H9 (cell line): ENCODE data around the gene JMJD7. TPM values are rescaled to one million over a fixed set of nuclear protein-coding genes. Genes with fewer than 3 reads are reported as not detected.

ENCODE experiments used
- DNase-seq: peaks from one replicate; pipeline ENCODE4 v3.0.0-alpha.2; 2017
- H2AFZ ChIP-seq: one replicate; pipeline ENCODE4 v1.6.1; 2013; ENCODE audit warnings: mild to moderate bottlenecking, low read length, control low read depth, moderate library complexity
- H2AK5ac ChIP-seq: 2 replicates; pipeline ENCODE4 v1.6.1; 2013; ENCODE audit warnings: low read length, control low read depth, mixed read lengths; ENCODE audit not compliant: insufficient read length
- H2BK120ac ChIP-seq: one replicate; pipeline ENCODE4 v1.6.1; 2013; ENCODE audit warnings: low read depth, mild to moderate bottlenecking, low read length, control low read depth, inconsistent platforms; ENCODE audit not compliant: poor library complexity, severe bottlenecking
- H2BK12ac ChIP-seq: 2 replicates; pipeline ENCODE4 v1.6.1; 2013; ENCODE audit warnings: low read length, control low read depth, mixed read lengths, low read depth; ENCODE audit not compliant: insufficient read length
- H2BK15ac ChIP-seq: 2 replicates; pipeline ENCODE4 v1.6.1; 2013; ENCODE audit warnings: low read depth, low read length, control low read depth
- H2BK20ac ChIP-seq: one replicate; pipeline ENCODE4 v1.6.1; 2013; ENCODE audit warnings: low read depth, mild to moderate bottlenecking, low read length, control low read depth, inconsistent platforms; ENCODE audit not compliant: poor library complexity, severe bottlenecking
- H2BK5ac ChIP-seq: 2 replicates; pipeline ENCODE4 v1.6.1; 2013; ENCODE audit warnings: low read length, control low read depth, mixed read lengths; ENCODE audit not compliant: insufficient read length
- H3K14ac ChIP-seq: 2 replicates; pipeline ENCODE4 v1.6.1; 2013; ENCODE audit warnings: low read length, control low read depth; ENCODE audit not compliant: insufficient read depth
- H3K18ac ChIP-seq: 2 replicates; pipeline ENCODE4 v1.6.1; 2013; ENCODE audit warnings: low read depth, mild to moderate bottlenecking, mixed read lengths, low read length, control low read depth; ENCODE audit not compliant: insufficient read length
- H3K23ac ChIP-seq: 2 replicates; pipeline ENCODE4 v1.6.1; 2013; ENCODE audit warnings: low read length, control low read depth, mixed read lengths, low read depth; ENCODE audit not compliant: insufficient read length
- H3K23me2 ChIP-seq: 2 replicates; pipeline ENCODE4 v1.6.1; 2013; ENCODE audit warnings: low read depth, mild to moderate bottlenecking, mixed read lengths, low read length, control low read depth; ENCODE audit not compliant: insufficient read length, poor library complexity, severe bottlenecking
- H3K27ac ChIP-seq: 2 replicates; pipeline ENCODE4 v1.5.1; 2013; ENCODE audit warnings: low read length, control low read depth, mixed read lengths, low read depth; ENCODE audit not compliant: insufficient read length
- H3K27me3 ChIP-seq: 2 replicates; pipeline ENCODE4 v1.6.1; 2013; ENCODE audit warnings: low read length, control low read depth, inconsistent platforms; ENCODE audit not compliant: insufficient read depth
- H3K4ac ChIP-seq: 2 replicates; pipeline ENCODE4 v1.6.1; 2013; ENCODE audit warnings: low read depth, mild to moderate bottlenecking, control low read depth, inconsistent platforms, low read length, moderate library complexity
- H3K4me1 ChIP-seq: 2 replicates; pipeline ENCODE4 v1.6.1; 2013; ENCODE audit warnings: low read length, control low read depth, inconsistent platforms; ENCODE audit not compliant: insufficient read depth
- H3K4me2 ChIP-seq: 2 replicates; pipeline ENCODE4 v1.6.1; 2013; ENCODE audit warnings: low read length, control low read depth, mixed read lengths; ENCODE audit not compliant: insufficient read length, insufficient read depth
- H3K56ac ChIP-seq: 2 replicates; pipeline ENCODE4 v1.6.1; 2013; ENCODE audit warnings: low read depth, mild to moderate bottlenecking, mixed read lengths, low read length, control low read depth; ENCODE audit not compliant: insufficient read length
- H3K79me1 ChIP-seq: 2 replicates; pipeline ENCODE4 v1.6.1; 2013; ENCODE audit warnings: low read depth, mild to moderate bottlenecking, moderate library complexity, low read length, control low read depth, inconsistent platforms; ENCODE audit not compliant: insufficient read depth, poor library complexity, severe bottlenecking
- H3K79me2 ChIP-seq: 2 replicates; pipeline ENCODE4 v1.6.1; 2013; ENCODE audit warnings: low read length, control low read depth, inconsistent platforms; ENCODE audit not compliant: insufficient read depth
- H3K9ac ChIP-seq: 2 replicates; pipeline ENCODE4 v1.6.1; 2013; ENCODE audit warnings: low read length, control low read depth, mixed read lengths; ENCODE audit not compliant: insufficient read length; ENCODE audit errors: extremely low read depth
- H3K9me3 ChIP-seq: one replicate; pipeline ENCODE4 v1.6.1; 2013; ENCODE audit warnings: low read depth, low read length, inconsistent platforms; ENCODE audit not compliant: control insufficient read depth
- H3T11ph ChIP-seq: one replicate; pipeline ENCODE4 v1.6.1; 2013; ENCODE audit warnings: mild to moderate bottlenecking, low read length, control low read depth, inconsistent platforms
- H4K20me1 ChIP-seq: one replicate; pipeline ENCODE4 v1.6.1; 2013; ENCODE audit not compliant: control insufficient read depth, insufficient read length, insufficient read depth
- H4K5ac ChIP-seq: 2 replicates; pipeline ENCODE4 v1.6.1; 2013; ENCODE audit warnings: low read depth, mild to moderate bottlenecking, mixed read lengths, low read length, control low read depth; ENCODE audit not compliant: insufficient read length
- H4K8ac ChIP-seq: replicated peaks from 2 replicates; pipeline ENCODE4 v1.6.1; 2013; ENCODE audit warnings: low read length, control low read depth, mixed read lengths, low read depth; ENCODE audit not compliant: insufficient read length
- H4K91ac ChIP-seq: 2 replicates; pipeline ENCODE4 v1.6.1; 2013; ENCODE audit warnings: low read depth, mild to moderate bottlenecking, moderate library complexity, mixed read lengths, low read length, control low read depth; ENCODE audit not compliant: insufficient read length
- H3K27ac Mint-ChIP-seq, 3 experiments: 2 replicates in 2 of 3; 3 replicates in 1 of 3; pipeline ENCODE4 v1.8.0; 2020 to 2021; ENCODE audit warnings: mixed read lengths in 3 of 3, mild to moderate bottlenecking in 1 of 3, moderate library complexity in 1 of 3
- H3K27me3 Mint-ChIP-seq: 2 replicates; pipeline ENCODE4 v1.8.0; 2021; ENCODE audit warnings: low read depth, mild to moderate bottlenecking, moderate library complexity, mixed read lengths
- H3K36me3 Mint-ChIP-seq, 3 experiments: 2 replicates in 2 of 3; 3 replicates in 1 of 3; pipeline ENCODE4 v1.8.0; 2020 to 2021; ENCODE audit warnings: low read depth in 3 of 3, mixed read lengths in 3 of 3; ENCODE audit not compliant: insufficient read depth in 1 of 3
- H3K4me1 Mint-ChIP-seq, 2 experiments: 2 replicates each; pipeline ENCODE4 v1.8.0; 2020; ENCODE audit warnings: mixed read lengths in 2 of 2
- H3K4me3 Mint-ChIP-seq, 2 experiments: 2 replicates in 1 of 2; 3 replicates in 1 of 2; pipeline ENCODE4 v1.8.0; 2020 to 2021; ENCODE audit warnings: mild to moderate bottlenecking in 2 of 2, mixed read lengths in 2 of 2, moderate library complexity in 1 of 2
- H3K9me3 Mint-ChIP-seq, 2 experiments: 2 replicates in 1 of 2; 3 replicates in 1 of 2; pipeline ENCODE4 v1.8.0; 2020; ENCODE audit warnings: mild to moderate bottlenecking in 2 of 2, mixed read lengths in 2 of 2, moderate library complexity in 1 of 2
- WGBS: extraction: QIAGEN DNeasy Blood & Tissue Kit; methylation state at CpG from one replicate; pipeline ENCODE4 v1.1.7; 2013; ENCODE audit warnings: missing lambda C conversion rate, low lambda C conversion rate, mixed read lengths; ENCODE audit not compliant: insufficient read length; ENCODE audit errors: extremely low coverage; 5-methylcytosine and 5-hydroxymethylcytosine counted together
- total RNA-seq: library from RNA; stranded (reverse); gene quantifications from 2 replicates; pipeline ENCODE4 v1.2.1, GENCODE V29; 2021
- TF ChIP-seq, protein P1 (sequence below): fragments of 200-600 bp; sonication (generic); conservative IDR thresholded peaks from 3 replicates; pipeline ENCODE4 v1.8.0; 2021; ENCODE audit warnings: antibody characterized with exemption, mild to moderate bottlenecking

JMJD7 gene
- total RNA-seq, 1 experiment from 2014 or later: 13.3 TPM

DNA sequence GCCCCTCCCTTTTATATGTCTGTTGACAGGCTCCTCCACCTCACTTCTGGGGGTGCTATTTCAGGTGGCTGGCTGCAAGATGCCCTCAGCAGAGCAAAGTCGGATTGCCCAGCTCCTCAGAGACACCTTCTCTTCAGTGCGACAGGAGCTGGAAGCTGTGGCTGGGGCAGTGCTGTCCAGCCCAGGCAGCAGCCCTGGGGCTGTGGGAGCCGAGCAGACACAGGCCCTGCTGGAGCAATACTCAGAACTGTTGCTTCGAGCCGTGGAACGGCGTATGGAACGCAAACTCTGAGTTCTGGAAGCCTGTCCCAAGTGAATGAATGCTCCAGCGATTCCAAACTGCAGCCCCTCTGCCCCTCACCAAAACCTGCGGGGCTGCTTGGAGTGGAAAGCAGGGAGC, 2.7 kb upstream of the JMJD7 start:
- H2BK5ac ChIP-seq: no peak overlapping the region
- no peak overlapping the region for H3T11ph ChIP-seq
- H3K9ac ChIP-seq: no peak overlapping the region
- no peak overlapping the region for H2AK5ac ChIP-seq
- no peak overlapping the region for H3K18ac ChIP-seq
- no peak overlapping the region for H3K4me2 ChIP-seq
- H3K56ac ChIP-seq: no peak overlapping the region
- H3K9me3 Mint-ChIP-seq: no peaks in the 10 kb centered on the region
- H4K91ac ChIP-seq: no peak overlapping the region
- DNase-seq: no peak
- H3K4ac ChIP-seq: no peak overlapping the region
- no peak overlapping the region; a peak in 1 of 7 replicates for H3K27ac Mint-ChIP-seq
- no peak overlapping the region for H3K4me3 Mint-ChIP-seq
- no peak overlapping the region for H2BK20ac ChIP-seq
- no peaks in the 10 kb centered on the region for H3K9me3 ChIP-seq
- H2BK120ac ChIP-seq: no peak overlapping the region
- H3K23me2 ChIP-seq: peaks cover 10% of the 10 kb centered on the region
- H3K79me1 ChIP-seq: no peaks in the 10 kb centered on the region
- no peak overlapping the region for H2AFZ ChIP-seq
- no peak overlapping the region for H3K23ac ChIP-seq
- TF ChIP-seq, protein P1, sequence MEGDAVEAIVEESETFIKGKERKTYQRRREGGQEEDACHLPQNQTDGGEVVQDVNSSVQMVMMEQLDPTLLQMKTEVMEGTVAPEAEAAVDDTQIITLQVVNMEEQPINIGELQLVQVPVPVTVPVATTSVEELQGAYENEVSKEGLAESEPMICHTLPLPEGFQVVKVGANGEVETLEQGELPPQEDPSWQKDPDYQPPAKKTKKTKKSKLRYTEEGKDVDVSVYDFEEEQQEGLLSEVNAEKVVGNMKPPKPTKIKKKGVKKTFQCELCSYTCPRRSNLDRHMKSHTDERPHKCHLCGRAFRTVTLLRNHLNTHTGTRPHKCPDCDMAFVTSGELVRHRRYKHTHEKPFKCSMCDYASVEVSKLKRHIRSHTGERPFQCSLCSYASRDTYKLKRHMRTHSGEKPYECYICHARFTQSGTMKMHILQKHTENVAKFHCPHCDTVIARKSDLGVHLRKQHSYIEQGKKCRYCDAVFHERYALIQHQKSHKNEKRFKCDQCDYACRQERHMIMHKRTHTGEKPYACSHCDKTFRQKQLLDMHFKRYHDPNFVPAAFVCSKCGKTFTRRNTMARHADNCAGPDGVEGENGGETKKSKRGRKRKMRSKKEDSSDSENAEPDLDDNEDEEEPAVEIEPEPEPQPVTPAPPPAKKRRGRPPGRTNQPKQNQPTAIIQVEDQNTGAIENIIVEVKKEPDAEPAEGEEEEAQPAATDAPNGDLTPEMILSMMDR: no peak
- H2BK15ac ChIP-seq: no peak overlapping the region
- no peaks in the 10 kb centered on the region for H3K4me1 ChIP-seq
- H3K79me2 ChIP-seq: no peaks in the 10 kb centered on the region
- no peak overlapping the region for H2BK12ac ChIP-seq
- no peak overlapping the region for H3K27ac ChIP-seq
- peaks cover 3 to 7% (median 5%) of the 10 kb centered on the region in 3 experiments; a peak in 5 of 7 replicates for H3K36me3 Mint-ChIP-seq
- WGBS: no CpG with 5 or more reads among the region's 10 CpGs
- H3K14ac ChIP-seq: no peak overlapping the region
- H4K8ac ChIP-seq: no peak overlapping the region
- no peak overlapping the region for H4K5ac ChIP-seq
- H3K27me3 ChIP-seq: no peaks in the 10 kb centered on the region
- peaks cover 11 to 19% of the 10 kb centered on the region in 2 experiments for H3K4me1 Mint-ChIP-seq
- no peaks in the 10 kb centered on the region for H3K27me3 Mint-ChIP-seq
- no peaks in the 10 kb centered on the region for H4K20me1 ChIP-seq
